ENCODE measurements around the gene JAG2. TPM values are rescaled to one million over a fixed set of nuclear protein-coding genes. Genes with fewer than 3 reads are reported as not detected.
A peak's percentile ranks its signal among the peaks of the same experiment; 100 is the strongest.

JAG2 gene
- total and polyA plus RNA-seq, 11 donors = 19.1 to 62.4 (median 25.9) TPM

GRCh38 chr14:105124823-105125222, 43.8 kb downstream of the JAG2 start:
- ATAC-seq = no peak
- H3K27ac ChIP-seq = no peak overlapping the region
- H3K4me3 ChIP-seq = no peak overlapping the region
- intact Hi-C loops (cut with DNase I) = no loop called here
- no peak for TF ChIP-seq CTCF (IDR thresholded peaks at IDR 0.05)
- TF ChIP-seq POLR2A (IDR thresholded peaks at IDR 0.05) = no peak
- peaks cover 0 to 16% (median 0%) of the 10 kb centered on the region in 9 donors for H3K27me3 ChIP-seq
- no peaks in the 10 kb centered on the region for H3K4me1 ChIP-seq
- peak in 1 of 5 donors; percentile 5 for DNase-seq
- H3K36me3 ChIP-seq = no peaks in the 10 kb centered on the region
- peaks cover 0 to 21% (median 15%) of the 10 kb centered on the region in 12 donors for H3K9me3 ChIP-seq
- 59 to 72% (median 69%) methylated on average over 5 of the region's 5 CpGs for WGBS, 4 donors

DNA sequence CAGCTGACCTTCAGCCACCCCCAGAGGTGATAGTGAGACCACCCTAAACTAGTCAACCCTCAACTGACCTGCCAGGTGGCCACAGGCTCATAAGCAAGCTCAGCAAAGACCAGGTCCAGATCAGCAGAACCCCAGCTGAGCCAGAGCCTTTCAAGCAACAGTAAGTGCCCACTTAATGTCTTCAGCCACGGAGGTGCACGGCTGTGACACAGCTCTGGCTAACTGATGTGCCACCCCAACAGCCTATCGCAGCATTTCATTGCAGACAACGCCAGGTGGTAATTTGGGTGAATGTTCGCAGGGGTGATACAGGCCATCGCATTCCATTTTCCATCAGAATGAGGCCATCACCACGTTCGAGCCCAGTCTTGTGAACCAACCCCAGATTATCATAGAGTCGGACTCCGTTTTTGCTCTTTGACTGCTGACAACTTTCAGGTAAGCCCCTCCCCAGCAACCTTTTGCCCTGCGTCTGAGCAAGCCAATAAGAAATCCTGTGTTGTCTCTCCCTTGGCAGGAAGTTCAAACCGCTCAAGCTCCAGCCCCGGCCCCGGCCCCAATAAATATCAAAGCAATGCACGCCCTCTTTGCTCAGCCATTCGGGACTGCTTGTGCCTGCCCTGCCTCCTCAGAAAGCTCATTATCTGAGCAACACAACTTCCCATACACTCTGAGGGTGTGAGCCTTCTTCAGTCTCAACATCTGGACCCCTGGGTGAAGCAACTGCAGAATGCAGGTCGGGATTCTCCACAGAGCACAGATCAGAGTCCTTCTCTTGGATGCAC, 44.4 kb downstream of the JAG2 start:
- Histone ChIP-seq H3K36me3 (no peaks in the 10 kb centered on the region), H3K9me3 (peaks cover 0 to 21% (median 15%) of the 10 kb centered on the region in 12 donors), H3K27ac (no peak overlapping the region), H3K4me3 (no peak overlapping the region), H3K4me1 (no peaks in the 10 kb centered on the region), H3K27me3 (peaks cover 0 to 16% (median 0%) of the 10 kb centered on the region in 9 donors)
- TF ChIP-seq POLR2A (IDR thresholded peaks at IDR 0.05) (no peak), CTCF (IDR thresholded peaks at IDR 0.05) (no peak)
- 65 to 77% (median 69%) methylated on average over 17 of the region's 17 CpGs for WGBS, 4 donors
- intact Hi-C loops (cut with DNase I) = no loop called here
- DNase-seq (peak in 1 of 5 donors; percentile 7), ATAC-seq (no peak)

DNA sequence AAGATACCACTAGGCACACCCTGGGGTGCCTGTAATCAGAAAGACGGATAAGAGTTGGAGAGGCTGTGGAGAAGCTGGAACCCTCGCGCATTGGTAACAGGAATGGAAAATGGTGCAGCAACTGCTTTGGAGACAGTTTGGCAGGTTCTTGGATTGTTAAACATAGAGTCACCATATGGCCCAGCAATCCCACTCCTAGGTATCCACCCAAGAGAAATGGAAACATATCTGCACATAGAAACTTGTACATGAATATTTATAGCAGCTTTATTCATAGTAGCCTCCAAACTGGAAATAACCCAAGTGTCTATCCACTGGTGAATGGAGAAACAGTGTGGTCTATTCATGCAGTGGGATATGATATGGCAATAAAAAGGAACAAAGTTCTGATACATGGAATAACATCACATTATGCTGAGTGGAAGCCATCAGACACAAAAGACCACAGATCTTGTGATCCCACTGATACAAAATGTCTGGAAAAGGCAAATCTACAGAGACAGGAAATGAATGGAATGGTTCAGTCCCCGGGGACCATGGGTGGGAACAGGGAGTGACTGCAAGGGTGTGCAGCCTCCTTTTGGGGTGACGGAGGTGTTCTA, 45.4 kb downstream of the JAG2 start:
- ATAC-seq = no peak
- 81 to 87% (median 83%) methylated on average over 5 of the region's 5 CpGs for WGBS, 4 donors
- H3K27me3 ChIP-seq = peaks cover 0 to 19% (median 0%) of the 10 kb centered on the region in 9 donors
- no peak overlapping the region for H3K4me3 ChIP-seq
- H3K36me3 ChIP-seq = no peaks in the 10 kb centered on the region
- no peaks in the 10 kb centered on the region for H3K4me1 ChIP-seq
- peaks cover 0 to 21% (median 15%) of the 10 kb centered on the region in 12 donors for H3K9me3 ChIP-seq
- H3K27ac ChIP-seq = no peak overlapping the region
- intact Hi-C loops (cut with DNase I) = no loop called here
- TF ChIP-seq CTCF (IDR thresholded peaks at IDR 0.05) (no peak), POLR2A (IDR thresholded peaks at IDR 0.05) (no peak)
- peak in 1 of 5 donors; percentile 2 for DNase-seq

GRCh38 chr14:105120056-105120455, 48.5 kb downstream of the JAG2 start:
- no peak overlapping the region for H3K4me3 ChIP-seq
- H3K9me3 ChIP-seq = peaks cover 0 to 21% (median 15%) of the 10 kb centered on the region in 12 donors
- ATAC-seq (no peak), DNase-seq (no peak)
- H3K27ac ChIP-seq = no peak overlapping the region
- H3K4me1 ChIP-seq = no peaks in the 10 kb centered on the region
- intact Hi-C loops (cut with DNase I) = no loop called here
- peaks cover 0 to 13% (median 0%) of the 10 kb centered on the region in 9 donors for H3K27me3 ChIP-seq
- no peak for TF ChIP-seq CTCF (IDR thresholded peaks at IDR 0.05)
- TF ChIP-seq POLR2A (IDR thresholded peaks at IDR 0.05) = no peak
- WGBS, 4 donors = 76 to 95% (median 85%) methylated on average over 5 to 6 of the region's 6 CpGs
- no peaks in the 10 kb centered on the region for H3K36me3 ChIP-seq

Measured in heart left ventricle (tissue), 16 donors.